GM19025 (cell line): Measurements from ENCODE around the gene ATG2A.

Experiments
- ATAC-seq: cut with Tn5 transposase; IDR thresholded peaks from one replicate; pipeline ENCODE4 v1.9.1; 2021; ENCODE audit warnings: mild to moderate bottlenecking, low read depth, moderate library complexity; ENCODE audit not compliant: unreplicated experiment

The ATG2A gene

GRCh38 chr11:64859542-64860414 is 57.2 kb downstream of the ATG2A start:
- ATAC-seq, result peak; percentile 70

GRCh38 chr11:64858467-64859263 is 58.3 kb downstream of the ATG2A start:
- no peak for ATAC-seq

- ATAC-seq, result no peak
Measured at GRCh38 chr11:64857485-64857884, 59.5 kb downstream of the ATG2A start.

GRCh38 chr11:64856382-64857227 is 60.4 kb downstream of the ATG2A start:
- no peak for ATAC-seq

- ATAC-seq, result no peak
Measured at GRCh38 chr11:64855596-64856304, 61.3 kb downstream of the ATG2A start.

- ATAC-seq, result no peak
Measured at GRCh38 chr11:64854534-64855502, 62.2 kb downstream of the ATG2A start.

- no peak for ATAC-seq
Measured at GRCh38 chr11:64854157-64854533, 62.9 kb downstream of the ATG2A start.

GRCh38 chr11:64853709-64854108 is 63.3 kb downstream of the ATG2A start:
- ATAC-seq, result no peak

GRCh38 chr11:64852804-64853509 is 64.1 kb downstream of the ATG2A start:
- ATAC-seq, result no peak

GRCh38 chr11:64851831-64852351 is 65.1 kb downstream of the ATG2A start:
- no peak for ATAC-seq

GRCh38 chr11:64850979-64851567 is 65.9 kb downstream of the ATG2A start:
- ATAC-seq, result peak; percentile 67

GRCh38 chr11:64849598-64850356 is 67.2 kb downstream of the ATG2A start:
- ATAC-seq, result no peak

- no peak for ATAC-seq
Measured at GRCh38 chr11:64848826-64849597, 68.0 kb downstream of the ATG2A start.

GRCh38 chr11:64848214-64848825 is 68.7 kb downstream of the ATG2A start:
- no peak for ATAC-seq

GRCh38 chr11:64846998-64847666 is 69.9 kb downstream of the ATG2A start:
- no peak for ATAC-seq
